ENCODE measurements around the gene GRID2IP.
"Not testable (repeated sequence)": the region's sequence is repeated elsewhere in the genome, so short reads cannot be mapped to it uniquely, and the experiment has no call there.

GRID2IP gene

GRCh38 chr7:6551016-6551511 lies at the start of gene GRID2IP:
TSS of gene GRID2IP (minus strand) at chr7:6551461. CDS start at chr7:6551436, 25 bp downstream.
- DNase-seq (ENCODE audit: low read depth), result no peak

- DNase-seq (ENCODE audit: low read depth), result no peak
Observed at GRCh38 chr7:6600093-6600492, 48.8 kb upstream of the GRID2IP start.

GRCh38 chr7:6590645-6591110 lies 39.4 kb upstream of the GRID2IP start:
- DNase-seq (ENCODE audit: low read depth), result no peak

- DNase-seq (ENCODE audit: low read depth), result peak; percentile 60
Observed at GRCh38 chr7:6589829-6590644, 38.8 kb upstream of the GRID2IP start, which contains the start of gene INTS15. TSS of gene INTS15 (plus strand) at chr7:6590021. CDS start at chr7:6590284, 263 bp downstream.

- no peak for DNase-seq (ENCODE audit: low read depth)
Observed at GRCh38 chr7:6589151-6589828, 38.0 kb upstream of the GRID2IP start.

GRCh38 chr7:6588566-6588965 lies 37.3 kb upstream of the GRID2IP start:
- DNase-seq (ENCODE audit: low read depth), result no peak

GRCh38 chr7:6585746-6586432 lies 34.6 kb upstream of the GRID2IP start:
- not testable (repeated sequence) for DNase-seq (ENCODE audit: low read depth)

- no peak for DNase-seq (ENCODE audit: low read depth)
Observed at GRCh38 chr7:6579446-6579845, 28.2 kb upstream of the GRID2IP start.

GRCh38 chr7:6578114-6579084 lies 27.1 kb upstream of the GRID2IP start:
- no peak for DNase-seq (ENCODE audit: low read depth)

- peak; percentile 77 for DNase-seq (ENCODE audit: low read depth)
Observed at GRCh38 chr7:6577369-6578113, 26.3 kb upstream of the GRID2IP start, which contains the start of gene ZDHHC4. TSS of gene ZDHHC4 (plus strand) at chr7:6577454. CDS start at chr7:6580562, 3,108 bp downstream.

GRCh38 chr7:6576867-6577368 lies 25.7 kb upstream of the GRID2IP start:
- DNase-seq (ENCODE audit: low read depth), result not testable (repeated sequence)

- DNase-seq (ENCODE audit: low read depth), result no peak
Observed at GRCh38 chr7:6576024-6576866, 25.0 kb upstream of the GRID2IP start.

GRCh38 chr7:6575281-6576023 lies 24.2 kb upstream of the GRID2IP start:
- no peak for DNase-seq (ENCODE audit: low read depth)

- no peak for DNase-seq (ENCODE audit: low read depth)
Observed at GRCh38 chr7:6571160-6571779, 20.0 kb upstream of the GRID2IP start.

GRCh38 chr7:6567886-6568285 lies 16.6 kb upstream of the GRID2IP start:
- no peak for DNase-seq (ENCODE audit: low read depth)

GRCh38 chr7:6565655-6566054 lies 14.4 kb upstream of the GRID2IP start:
- DNase-seq (ENCODE audit: low read depth), result no peak

- DNase-seq (ENCODE audit: low read depth), result no peak
Observed at GRCh38 chr7:6563936-6564770, 12.9 kb upstream of the GRID2IP start.

All from stimulated activated CD8-positive, alpha-beta memory T cell treated with anti-CD3 and anti-CD28 coated beads, Interleukin-12 subunit alpha, Interleukin-12 subunit beta, amount 100 ng/mL, for 1 hour (primary cell).